NCI-H345 treated with DMSO at 0.1 percent for 48 hours (cell line): ENCODE data around the gene ZNF223.

Experiments used
- DNase-seq: peaks from one replicate; lab custom pipeline; 2025; ENCODE audit not compliant: unreplicated experiment; lab: John Stamatoyannopoulos, UW

Gene ZNF223

GRCh38 chr19:44071824-44072542 is 20.1 kb downstream of the ZNF223 start, which contains the start of gene ZNF284:
ZNF284 (plus strand) TSS chr19:44072159; CDS start chr19:44076390, 4,231 bp downstream.
- peak; percentile 68 for DNase-seq

DNA sequence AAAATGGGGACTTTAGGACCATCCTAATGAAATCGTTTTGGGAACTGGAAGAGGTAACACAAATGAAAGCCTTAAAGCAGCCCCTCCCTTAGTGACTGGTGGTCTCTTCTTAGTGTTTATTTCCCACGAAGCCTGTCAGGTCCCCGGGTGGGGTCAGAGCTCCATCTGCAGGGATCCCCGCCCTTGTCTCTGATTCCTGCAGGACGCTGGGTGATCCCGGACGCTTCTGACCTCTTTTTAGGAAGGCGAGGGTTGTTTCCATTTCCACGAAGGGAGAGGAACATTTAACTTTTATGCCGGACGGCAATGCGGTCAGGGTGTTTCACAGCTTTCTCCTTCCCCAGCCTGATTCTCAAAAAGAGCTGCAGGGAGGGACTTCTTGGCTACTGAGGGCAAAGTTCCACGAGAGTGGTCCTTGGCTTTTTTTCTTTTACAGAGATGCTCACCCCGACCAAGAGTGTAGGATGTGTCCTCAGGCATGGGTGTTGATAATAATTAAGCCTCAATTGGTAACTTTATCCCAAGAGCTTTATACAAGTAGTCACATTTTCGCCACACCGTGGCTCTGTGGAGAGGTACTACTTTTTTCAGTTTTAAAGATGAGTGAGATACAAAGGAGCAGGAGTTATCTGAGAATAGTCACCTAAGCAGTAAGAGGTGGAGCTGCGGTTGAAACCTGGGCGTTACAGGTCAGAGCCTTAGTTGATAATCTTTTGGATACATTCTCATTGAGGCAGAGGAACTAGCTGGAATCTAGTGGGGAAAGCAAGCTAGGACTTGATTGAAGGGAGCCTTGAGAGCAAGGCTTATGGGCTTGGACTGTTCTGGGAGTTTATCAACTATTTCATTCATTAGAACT is 20.9 kb downstream of the ZNF223 start:
- DNase-seq = no peak

DNA sequence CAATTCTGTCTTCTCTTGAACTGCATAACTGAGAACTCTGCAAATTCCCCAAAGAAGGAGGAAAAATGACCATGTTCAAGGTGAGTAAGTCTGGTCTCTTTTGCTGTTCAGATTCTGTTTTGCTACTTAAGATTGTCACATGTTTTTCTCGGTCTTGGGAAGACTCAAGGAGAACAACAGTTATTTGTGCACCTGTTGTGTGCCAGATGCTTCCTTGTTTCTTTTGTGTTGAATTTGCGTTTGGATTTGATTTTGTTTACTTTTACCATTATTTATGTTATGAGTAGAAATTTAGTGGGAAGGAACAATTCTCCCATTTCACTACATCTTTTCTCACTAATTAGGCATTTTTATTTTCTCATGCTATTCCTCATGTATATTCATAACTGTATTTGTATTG is 24.5 kb downstream of the ZNF223 start:
- no peak for DNase-seq

DNA sequence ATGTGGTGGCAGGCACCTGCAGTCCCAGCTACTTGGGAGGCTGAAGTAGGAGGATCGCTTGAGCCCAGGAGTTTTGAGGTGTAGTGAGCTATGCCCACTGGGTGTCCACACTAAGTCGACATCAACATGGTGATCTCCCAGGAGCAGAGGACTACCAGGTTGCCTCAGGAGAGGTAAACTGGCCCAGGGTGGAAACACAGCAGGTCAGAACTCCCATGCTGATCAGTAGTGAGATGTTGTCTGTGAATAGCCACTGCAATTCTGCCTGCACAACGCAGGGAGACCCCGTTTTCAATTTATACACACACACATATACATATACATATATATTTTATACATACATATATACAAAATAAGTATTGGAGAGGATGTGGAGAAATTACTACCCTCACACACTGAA is 40.3 kb downstream of the ZNF223 start:
- no peak for DNase-seq

- DNase-seq = peak; percentile 62
Measured at GRCh38 chr19:44093931-44094765, 42.3 kb downstream of the ZNF223 start, which contains the start of gene ZNF224. ZNF224 (plus strand) TSS chr19:44094361; CDS start chr19:44097874, 3,513 bp downstream.

DNA sequence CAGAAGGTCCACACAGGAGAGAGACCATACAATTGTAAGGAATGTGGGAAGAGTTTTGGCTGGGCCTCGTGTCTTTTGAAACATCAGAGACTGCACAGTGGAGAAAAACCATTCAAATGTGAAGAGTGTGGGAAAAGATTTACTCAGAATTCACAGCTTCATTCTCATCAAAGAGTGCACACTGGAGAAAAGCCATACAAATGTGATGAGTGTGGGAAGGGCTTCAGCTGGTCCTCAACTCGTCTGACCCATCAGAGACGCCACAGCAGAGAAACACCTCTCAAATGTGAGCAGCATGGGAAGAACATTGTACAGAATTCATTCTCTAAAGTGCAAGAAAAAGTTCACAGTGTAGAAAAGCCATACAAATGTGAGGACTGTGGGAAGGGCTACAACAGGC is 55.9 kb downstream of the ZNF223 start:
- no peak for DNase-seq

DNA sequence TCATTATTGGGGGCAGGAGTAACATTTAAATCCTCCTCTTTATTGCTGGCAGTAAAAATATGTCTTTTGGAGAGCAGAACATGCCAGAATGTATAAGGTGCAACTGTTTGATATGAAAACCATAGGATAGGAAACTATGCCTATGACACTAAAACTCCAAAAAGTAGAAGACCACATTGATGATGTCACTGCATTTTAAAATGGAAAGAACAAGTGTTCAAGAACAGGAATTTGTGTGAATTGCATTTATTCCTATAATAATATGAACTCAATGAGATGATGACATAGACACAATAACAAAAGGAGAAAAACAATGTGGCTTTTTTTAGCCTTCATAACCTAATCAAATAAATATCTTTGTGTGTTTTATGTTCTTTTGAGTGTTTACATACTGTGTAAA is 57.6 kb downstream of the ZNF223 start:
- no peak for DNase-seq

- no peak for DNase-seq
Measured at GRCh38 chr19:44111910-44112463, 60.2 kb downstream of the ZNF223 start.

DNA sequence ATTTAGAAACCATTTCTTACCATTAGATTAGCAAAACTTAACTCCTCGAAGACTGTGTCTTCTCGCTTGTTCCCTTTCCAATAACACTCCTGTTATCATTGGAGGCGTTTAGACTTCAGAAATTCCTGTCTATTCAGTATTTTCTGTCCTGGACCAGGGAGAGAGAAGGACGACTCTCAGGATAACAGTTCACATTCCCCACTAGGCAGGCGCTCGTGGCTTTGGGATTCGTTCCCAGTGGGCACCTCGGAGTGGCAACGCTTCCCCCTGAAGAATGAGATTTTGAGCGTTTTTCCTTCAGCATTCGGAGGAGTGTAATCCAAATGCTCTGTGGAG is 60.9 kb downstream of the ZNF223 start:
- no peak for DNase-seq

GRCh38 chr19:44113138-44113783 is 61.4 kb downstream of the ZNF223 start, which contains the start of gene ZNF225:
ZNF225 (plus strand) TSS chr19:44113399; CDS start chr19:44115828, 2,429 bp downstream.
- peak; percentile 88 for DNase-seq

DNA sequence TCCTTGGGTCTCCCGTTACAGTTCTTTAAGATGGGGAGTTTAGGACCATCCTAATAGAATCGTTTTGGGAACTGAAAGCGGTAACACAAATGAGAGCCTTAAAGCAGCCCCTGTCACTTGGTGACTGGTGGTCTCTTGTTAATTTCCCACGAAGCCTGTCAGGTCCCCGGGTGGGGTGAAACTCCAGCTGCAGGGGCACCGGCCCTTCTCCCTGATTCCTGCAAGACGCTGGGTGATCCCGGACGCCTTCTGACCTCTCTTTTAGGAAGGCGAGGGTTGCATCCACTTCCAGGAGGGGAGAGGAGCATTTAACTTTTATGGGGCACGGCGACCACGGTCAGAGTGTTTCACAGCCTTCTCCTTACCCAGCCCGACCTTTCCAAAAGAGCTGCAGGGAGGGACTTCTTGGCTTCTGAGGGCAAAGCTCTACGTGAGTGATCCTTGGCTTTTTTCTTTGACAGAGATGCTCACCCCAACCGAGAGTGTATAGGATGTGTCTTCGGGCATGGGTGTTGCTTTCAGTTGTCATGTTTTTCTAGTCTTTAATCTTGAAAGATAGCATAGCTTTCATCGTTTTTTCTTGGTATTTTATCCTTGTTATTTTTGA is 62.1 kb downstream of the ZNF223 start:
- DNase-seq = no peak
